ENCODE data around the gene SAMD8. TPM values are rescaled to one million over a fixed set of nuclear protein-coding genes. Genes with fewer than 3 reads are reported as not detected.
"Not testable (repeated sequence)": the region's sequence is repeated elsewhere in the genome, so short reads cannot be mapped to it uniquely, and the experiment has no call there.

Gene SAMD8
- total RNA-seq, 1 donor from 2014 or later = 42.7 TPM

DNA sequence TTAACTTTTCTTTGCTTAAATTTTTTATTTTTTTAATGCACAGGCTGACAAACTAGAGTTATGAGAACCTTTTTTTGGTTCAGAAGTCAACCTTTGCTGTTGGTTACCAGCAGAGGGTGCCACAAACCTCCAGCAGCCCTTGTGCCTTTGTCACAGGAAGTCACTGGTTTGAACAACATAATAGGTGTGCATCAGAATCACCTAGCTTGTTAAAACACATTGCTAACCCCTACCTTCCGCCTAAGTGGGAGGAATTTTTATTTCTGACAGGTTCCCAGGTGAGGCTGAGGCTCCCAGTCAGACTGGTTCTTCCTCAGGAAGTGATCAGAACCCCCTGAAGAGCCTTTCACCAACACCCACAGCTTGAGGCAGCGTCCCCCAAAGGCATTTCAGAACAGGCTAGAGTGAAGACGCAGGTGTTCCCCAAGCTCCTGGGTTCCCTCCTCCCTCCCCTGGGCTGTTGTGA lies 76.5 kb downstream of the SAMD8 start:
- no peak for DNase-seq (ENCODE audit: extremely low spot score in 2 of 2)
- intact Hi-C loops (cut with DNase I) = no loop called here

DNA sequence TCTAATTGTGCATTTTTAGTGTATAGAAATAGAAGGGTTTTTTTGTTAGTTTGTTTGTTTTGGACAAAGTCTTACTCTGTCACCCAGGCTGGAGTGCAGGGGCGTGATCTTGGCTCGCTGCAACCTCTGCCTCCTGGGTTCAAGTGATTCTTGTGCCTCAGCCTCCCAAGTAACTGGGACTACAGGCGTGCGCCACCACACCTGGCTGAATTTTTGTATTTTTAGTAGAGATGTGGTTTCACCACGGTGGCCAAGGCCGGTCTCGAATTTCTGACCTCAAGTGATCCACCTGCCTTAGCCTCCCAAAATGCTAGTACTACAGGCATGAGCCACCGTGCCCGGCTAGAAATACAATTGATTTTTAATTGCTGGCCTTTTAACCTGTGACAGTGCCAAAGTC lies 77.1 kb downstream of the SAMD8 start:
- H3K9me3 ChIP-seq; H3K27me3 ChIP-seq; intact Hi-C loops (cut with DNase I); H3K4me3 ChIP-seq; H3K36me3 ChIP-seq; DNase-seq (ENCODE audit: extremely low spot score in 2 of 2); H3K27ac ChIP-seq: not testable (repeated sequence)
- H3K4me1 ChIP-seq = peaks cover 41% of the 10 kb centered on the region

More for the DNA sequence above, 76.5 kb downstream of the SAMD8 start:
- Histone ChIP-seq H3K9me3 (no peaks in the 10 kb centered on the region), H3K27ac (peak overlapping the region; percentile 5), H3K4me3 (no peak overlapping the region), H3K36me3 (no peaks in the 10 kb centered on the region), H3K4me1 (peaks cover 41% of the 10 kb centered on the region), H3K27me3 (no peaks in the 10 kb centered on the region)
- TF ChIP-seq POLR2A (IDR thresholded peaks at IDR 0.05) = no peak
- TF ChIP-seq POLR2AphosphoS5 (IDR thresholded peaks at IDR 0.05; ENCODE audit: insufficient read depth in 1 of 2, low read depth in 1 of 2) = peak in 1 of 2 donors; percentile 69
- TF ChIP-seq, protein P1, sequence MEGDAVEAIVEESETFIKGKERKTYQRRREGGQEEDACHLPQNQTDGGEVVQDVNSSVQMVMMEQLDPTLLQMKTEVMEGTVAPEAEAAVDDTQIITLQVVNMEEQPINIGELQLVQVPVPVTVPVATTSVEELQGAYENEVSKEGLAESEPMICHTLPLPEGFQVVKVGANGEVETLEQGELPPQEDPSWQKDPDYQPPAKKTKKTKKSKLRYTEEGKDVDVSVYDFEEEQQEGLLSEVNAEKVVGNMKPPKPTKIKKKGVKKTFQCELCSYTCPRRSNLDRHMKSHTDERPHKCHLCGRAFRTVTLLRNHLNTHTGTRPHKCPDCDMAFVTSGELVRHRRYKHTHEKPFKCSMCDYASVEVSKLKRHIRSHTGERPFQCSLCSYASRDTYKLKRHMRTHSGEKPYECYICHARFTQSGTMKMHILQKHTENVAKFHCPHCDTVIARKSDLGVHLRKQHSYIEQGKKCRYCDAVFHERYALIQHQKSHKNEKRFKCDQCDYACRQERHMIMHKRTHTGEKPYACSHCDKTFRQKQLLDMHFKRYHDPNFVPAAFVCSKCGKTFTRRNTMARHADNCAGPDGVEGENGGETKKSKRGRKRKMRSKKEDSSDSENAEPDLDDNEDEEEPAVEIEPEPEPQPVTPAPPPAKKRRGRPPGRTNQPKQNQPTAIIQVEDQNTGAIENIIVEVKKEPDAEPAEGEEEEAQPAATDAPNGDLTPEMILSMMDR (IDR thresholded peaks at IDR 0.05) = peak; percentile 29 to 50 (median 39)

DNA sequence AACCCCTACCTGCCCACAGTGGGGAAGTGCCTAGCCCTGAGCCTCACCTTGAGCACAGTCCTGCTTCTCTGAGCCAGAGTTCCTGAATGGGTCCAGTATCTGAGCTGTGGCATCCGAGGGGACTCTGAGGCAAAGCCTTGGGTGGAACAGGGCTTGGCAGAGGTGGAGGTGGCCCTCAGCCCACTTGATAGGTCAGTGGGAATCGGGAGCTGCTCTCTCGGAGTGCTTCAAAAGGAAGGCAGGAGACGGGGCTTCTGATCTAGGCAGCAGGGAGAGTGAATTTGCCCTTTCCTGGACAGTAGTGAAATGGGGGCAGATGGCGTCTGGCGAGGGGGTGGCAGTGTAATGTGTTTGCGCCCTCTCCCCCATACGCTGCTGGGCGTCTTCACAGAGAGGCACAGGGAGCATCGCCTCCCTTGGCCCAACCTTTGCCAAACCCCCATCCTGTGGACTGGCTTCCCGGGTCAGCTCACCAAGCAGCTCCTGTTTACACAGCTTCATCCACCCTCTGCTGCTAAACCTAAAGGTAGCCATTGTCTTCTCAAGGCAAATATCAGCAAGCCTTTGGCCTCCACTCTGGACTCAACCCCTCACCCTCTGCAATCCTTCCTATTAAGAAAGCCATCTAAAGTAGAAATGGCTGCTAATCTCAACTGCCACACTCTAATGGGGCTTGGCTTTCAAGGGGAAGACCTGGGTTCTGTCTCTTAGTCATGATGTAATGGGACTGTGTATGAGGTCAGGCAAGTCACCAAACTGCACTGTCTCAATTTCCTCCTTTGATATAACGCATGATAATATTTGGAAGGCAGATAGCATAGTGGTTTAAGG lies 78.0 kb downstream of the SAMD8 start:
- Histone ChIP-seq H3K36me3 (no peaks in the 10 kb centered on the region), H3K4me1 (peaks cover 43% of the 10 kb centered on the region), H3K4me3 (no peak overlapping the region), H3K9me3 (no peaks in the 10 kb centered on the region), H3K27ac (no peak overlapping the region), H3K27me3 (no peaks in the 10 kb centered on the region)
- DNase-seq (ENCODE audit: extremely low spot score in 2 of 2) = no peak
- TF ChIP-seq, protein P1 (IDR thresholded peaks at IDR 0.05) = no peak
- intact Hi-C loops (cut with DNase I) = no loop called here

DNA sequence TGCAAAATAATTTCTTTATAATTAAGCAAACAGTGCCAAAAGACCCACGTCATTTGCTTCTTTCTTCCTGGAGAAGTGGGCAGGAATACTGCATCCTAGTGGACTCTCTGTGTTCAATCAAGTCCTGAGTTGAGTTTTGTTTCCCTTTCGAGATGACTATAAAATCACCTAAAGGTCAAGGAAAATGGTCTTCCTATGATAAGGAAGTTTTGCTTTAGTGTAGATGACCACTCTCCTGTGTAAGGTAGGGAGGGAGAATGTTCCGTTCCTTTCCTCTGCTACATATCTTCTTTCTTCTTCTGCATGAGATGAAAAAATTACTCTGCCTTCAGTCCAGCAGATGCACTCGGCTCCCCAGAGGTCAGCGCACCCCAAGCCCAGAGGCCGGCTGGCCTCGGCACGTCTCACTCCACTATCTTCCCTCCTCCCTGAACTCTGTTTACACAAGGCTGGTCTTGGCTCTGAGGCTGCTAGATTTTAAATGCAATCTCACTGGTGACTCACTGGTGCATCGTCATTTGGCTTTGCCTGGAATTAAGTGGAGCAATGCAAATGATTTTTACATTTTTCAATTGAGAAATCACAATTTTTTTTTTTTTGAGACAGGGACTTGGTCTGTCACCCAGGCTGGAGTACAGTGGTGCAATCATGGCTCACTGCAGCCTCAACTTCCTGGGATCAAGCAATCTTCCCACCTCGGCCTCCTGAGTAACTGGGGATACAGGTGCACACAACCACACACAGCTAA lies 80.5 kb downstream of the SAMD8 start:
- peak overlapping the region; percentile 68 for H3K27ac ChIP-seq
- no peak overlapping the region for H3K4me3 ChIP-seq
- intact Hi-C loops (cut with DNase I) = no loop called here

DNA sequence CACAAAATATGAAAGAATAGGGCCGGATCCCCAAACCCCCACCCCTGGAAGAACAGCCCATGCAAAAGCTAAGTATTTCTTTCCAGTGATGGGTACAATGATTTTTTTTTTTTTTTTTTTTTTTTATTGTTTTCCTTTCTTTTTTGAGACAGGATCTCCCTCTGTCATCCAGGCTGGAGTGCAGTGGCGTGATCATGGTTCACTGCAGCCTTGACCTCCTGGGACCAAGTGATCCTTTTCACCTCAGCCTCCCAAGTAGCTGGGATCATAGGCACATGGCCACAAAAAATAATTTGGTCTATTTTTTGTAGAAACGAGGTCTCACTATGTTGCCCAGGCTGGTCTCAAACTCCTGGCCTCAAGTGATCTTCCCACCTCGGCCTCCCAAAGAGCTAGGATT lies 83.2 kb downstream of the SAMD8 start:
- intact Hi-C loops (cut with DNase I); H3K9me3 ChIP-seq; H3K27me3 ChIP-seq; H3K36me3 ChIP-seq; H3K4me3 ChIP-seq; DNase-seq (ENCODE audit: extremely low spot score in 2 of 2): not testable (repeated sequence)
- H3K27ac ChIP-seq = peak overlapping the region; percentile 77
- peaks cover 45% of the 10 kb centered on the region for H3K4me1 ChIP-seq

More for the DNA sequence above, 80.5 kb downstream of the SAMD8 start:
- no peaks in the 10 kb centered on the region for H3K36me3 ChIP-seq
- H3K4me1 ChIP-seq = peaks cover 51% of the 10 kb centered on the region
- no peak for TF ChIP-seq POLR2A (IDR thresholded peaks at IDR 0.05)
- peak; percentile 69 to 88 for TF ChIP-seq POLR2AphosphoS5 (IDR thresholded peaks at IDR 0.05; ENCODE audit: insufficient read depth in 1 of 2, low read depth in 1 of 2)
- no peaks in the 10 kb centered on the region for H3K27me3 ChIP-seq
- no peaks in the 10 kb centered on the region for H3K9me3 ChIP-seq
- DNase-seq (ENCODE audit: extremely low spot score in 2 of 2) = peak in 1 of 2 donors; percentile 92

DNA sequence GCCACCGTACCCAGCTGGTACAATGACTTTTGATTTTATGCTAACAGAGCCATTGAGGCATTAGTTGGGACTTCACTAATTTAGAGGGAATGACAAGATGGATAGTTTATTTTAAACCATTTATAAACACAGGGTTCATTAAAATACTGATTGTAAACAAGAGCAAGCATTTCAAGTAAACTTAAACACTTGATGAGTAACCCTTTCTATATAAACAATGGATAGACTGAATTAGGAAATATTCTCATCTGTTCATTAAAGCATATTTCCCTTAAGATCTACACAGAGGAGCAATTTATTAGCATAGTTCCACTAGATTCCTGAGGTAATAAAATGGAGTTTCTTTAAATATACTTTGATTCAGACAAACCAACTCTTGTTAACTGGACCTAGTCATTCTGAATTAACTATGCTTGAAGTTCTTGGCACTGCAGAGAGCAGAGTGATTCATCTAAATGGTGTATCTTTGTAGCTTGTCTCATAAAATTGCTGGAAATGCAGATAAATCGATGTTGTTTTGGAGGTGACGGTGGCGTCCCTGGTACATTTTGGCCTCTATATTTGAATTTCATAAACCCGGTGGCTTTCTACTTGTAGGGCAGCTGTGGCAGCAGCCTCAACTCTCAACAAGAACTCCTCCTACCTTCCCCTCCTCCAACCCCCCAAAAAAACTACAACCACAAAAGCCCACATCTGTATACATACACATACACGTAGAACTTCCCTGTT lies 83.7 kb downstream of the SAMD8 start:
- peaks cover 45% of the 10 kb centered on the region for H3K4me1 ChIP-seq
- no peaks in the 10 kb centered on the region for H3K9me3 ChIP-seq
- no peaks in the 10 kb centered on the region for H3K27me3 ChIP-seq
- no peak overlapping the region for H3K4me3 ChIP-seq
- peak overlapping the region; percentile 77 for H3K27ac ChIP-seq
- no peaks in the 10 kb centered on the region for H3K36me3 ChIP-seq
- DNase-seq (ENCODE audit: extremely low spot score in 2 of 2) = no peak
- intact Hi-C loops (cut with DNase I) = no loop called here
- no peak for TF ChIP-seq POLR2A (IDR thresholded peaks at IDR 0.05)
- peak in 1 of 2 donors; percentile 58 for TF ChIP-seq POLR2AphosphoS5 (IDR thresholded peaks at IDR 0.05; ENCODE audit: insufficient read depth in 1 of 2, low read depth in 1 of 2)
- TF ChIP-seq, protein P1 (IDR thresholded peaks at IDR 0.05) = no peak

All from vagina (tissue), 2 donors.